Measurements from ENCODE around the gene ACBD5.
"Not testable (repeated sequence)": the region's sequence is repeated elsewhere in the genome, so short reads cannot be mapped to it uniquely, and the experiment has no call there.

The ACBD5 gene

GRCh38 chr10:27169849-27170248, 70.7 kb downstream of the ACBD5 start:
- Histone ChIP-seq H3K9me3 (ENCODE audit: control insufficient read depth, insufficient read depth, low read length) (no peaks in the 10 kb centered on the region), H3K4me1 (ENCODE audit: control insufficient read depth, insufficient read depth, low read length) (no peaks in the 10 kb centered on the region), H3K4me3 (ENCODE audit: low read depth, low read length) (no peak overlapping the region), H3K36me3 (ENCODE audit: control insufficient read depth, insufficient read depth, low read length) (peaks cover 37% of the 10 kb centered on the region), H3K9ac (ENCODE audit: low read depth, low read length) (no peak overlapping the region), H3K27me3 (ENCODE audit: control insufficient read depth, insufficient read depth, low read length) (no peaks in the 10 kb centered on the region)

- Histone ChIP-seq H3K9me3 (ENCODE audit: control insufficient read depth, insufficient read depth, low read length) (no peaks in the 10 kb centered on the region), H3K27me3 (ENCODE audit: control insufficient read depth, insufficient read depth, low read length) (no peaks in the 10 kb centered on the region), H3K4me1 (ENCODE audit: control insufficient read depth, insufficient read depth, low read length) (peaks cover 6% of the 10 kb centered on the region), H3K4me3 (ENCODE audit: low read depth, low read length) (no peak overlapping the region), H3K36me3 (ENCODE audit: control insufficient read depth, insufficient read depth, low read length) (peaks cover 21% of the 10 kb centered on the region), H3K9ac (ENCODE audit: low read depth, low read length) (no peak overlapping the region)
These were observed 82.2 kb downstream of the ACBD5 start for GRCh38 chr10:27158421-27158820.

- Histone ChIP-seq H3K27me3 (ENCODE audit: control insufficient read depth, insufficient read depth, low read length) (no peaks in the 10 kb centered on the region), H3K9ac (ENCODE audit: low read depth, low read length) (peak overlapping the region; percentile 56), H3K9me3 (ENCODE audit: control insufficient read depth, insufficient read depth, low read length) (no peaks in the 10 kb centered on the region), H3K4me3 (ENCODE audit: low read depth, low read length) (peak overlapping the region; percentile 39), H3K36me3 (ENCODE audit: control insufficient read depth, insufficient read depth, low read length) (peaks cover 18% of the 10 kb centered on the region), H3K4me1 (ENCODE audit: control insufficient read depth, insufficient read depth, low read length) (peaks cover 8% of the 10 kb centered on the region)
These were observed 83.4 kb downstream of the ACBD5 start for GRCh38 chr10:27157150-27157549.

- Histone ChIP-seq H3K36me3 (ENCODE audit: control insufficient read depth, insufficient read depth, low read length) (peaks cover 16% of the 10 kb centered on the region), H3K4me3 (ENCODE audit: low read depth, low read length) (peak overlapping the region; percentile 97)
- H3K4me1 ChIP-seq (ENCODE audit: control insufficient read depth, insufficient read depth, low read length); H3K9me3 ChIP-seq (ENCODE audit: control insufficient read depth, insufficient read depth, low read length); H3K9ac ChIP-seq (ENCODE audit: low read depth, low read length); H3K27me3 ChIP-seq (ENCODE audit: control insufficient read depth, insufficient read depth, low read length): not testable (repeated sequence)
These were observed 84.0 kb downstream of the ACBD5 start for GRCh38 chr10:27156566-27156965.

GRCh38 chr10:27155066-27155754, 85.4 kb downstream of the ACBD5 start, which contains the start of gene MASTL:
TSS of gene MASTL (plus strand) at chr10:27155352. CDS start at chr10:27155427, 75 bp downstream.
- H3K9ac ChIP-seq (ENCODE audit: low read depth, low read length) = peak within 1 kb of the TSS; percentile 96
- H3K36me3 ChIP-seq (ENCODE audit: control insufficient read depth, insufficient read depth, low read length) = peaks cover 12% of the 10 kb centered on the region
- no peaks in the 10 kb centered on the region for H3K9me3 ChIP-seq (ENCODE audit: control insufficient read depth, insufficient read depth, low read length)
- H3K27me3 ChIP-seq (ENCODE audit: control insufficient read depth, insufficient read depth, low read length) = no peaks in the 10 kb centered on the region
- peaks cover 13% of the 10 kb centered on the region for H3K4me1 ChIP-seq (ENCODE audit: control insufficient read depth, insufficient read depth, low read length)
- peak within 1 kb of the TSS; percentile 97 for H3K4me3 ChIP-seq (ENCODE audit: low read depth, low read length)

GRCh38 chr10:27153845-27154193, 86.8 kb downstream of the ACBD5 start:
- H3K4me1 ChIP-seq (ENCODE audit: control insufficient read depth, insufficient read depth, low read length) = peaks cover 13% of the 10 kb centered on the region
- peak overlapping the region; percentile 96 for H3K9ac ChIP-seq (ENCODE audit: low read depth, low read length)
- H3K9me3 ChIP-seq (ENCODE audit: control insufficient read depth, insufficient read depth, low read length) = no peaks in the 10 kb centered on the region
- H3K4me3 ChIP-seq (ENCODE audit: low read depth, low read length) = peak overlapping the region; percentile 97
- peaks cover 9% of the 10 kb centered on the region for H3K36me3 ChIP-seq (ENCODE audit: control insufficient read depth, insufficient read depth, low read length)
- no peaks in the 10 kb centered on the region for H3K27me3 ChIP-seq (ENCODE audit: control insufficient read depth, insufficient read depth, low read length)

- peak overlapping the region; percentile 96 for H3K9ac ChIP-seq (ENCODE audit: low read depth, low read length)
- peaks cover 13% of the 10 kb centered on the region for H3K4me1 ChIP-seq (ENCODE audit: control insufficient read depth, insufficient read depth, low read length)
- peaks cover 4% of the 10 kb centered on the region for H3K36me3 ChIP-seq (ENCODE audit: control insufficient read depth, insufficient read depth, low read length)
- H3K4me3 ChIP-seq (ENCODE audit: low read depth, low read length) = peak overlapping the region; percentile 97
- no peaks in the 10 kb centered on the region for H3K27me3 ChIP-seq (ENCODE audit: control insufficient read depth, insufficient read depth, low read length)
- no peaks in the 10 kb centered on the region for H3K9me3 ChIP-seq (ENCODE audit: control insufficient read depth, insufficient read depth, low read length)
These were observed 87.3 kb downstream of the ACBD5 start for GRCh38 chr10:27153329-27153728.

GRCh38 chr10:27152687-27153086, 87.9 kb downstream of the ACBD5 start:
- Histone ChIP-seq H3K4me1 (ENCODE audit: control insufficient read depth, insufficient read depth, low read length) (peaks cover 13% of the 10 kb centered on the region), H3K36me3 (ENCODE audit: control insufficient read depth, insufficient read depth, low read length) (peaks cover 2% of the 10 kb centered on the region), H3K4me3 (ENCODE audit: low read depth, low read length) (peak overlapping the region; percentile 97), H3K9ac (ENCODE audit: low read depth, low read length) (no peak overlapping the region), H3K9me3 (ENCODE audit: control insufficient read depth, insufficient read depth, low read length) (no peaks in the 10 kb centered on the region), H3K27me3 (ENCODE audit: control insufficient read depth, insufficient read depth, low read length) (no peaks in the 10 kb centered on the region)

- Histone ChIP-seq H3K4me1 (ENCODE audit: control insufficient read depth, insufficient read depth, low read length) (peaks cover 8% of the 10 kb centered on the region), H3K36me3 (ENCODE audit: control insufficient read depth, insufficient read depth, low read length) (peaks cover 15% of the 10 kb centered on the region), H3K27me3 (ENCODE audit: control insufficient read depth, insufficient read depth, low read length) (no peaks in the 10 kb centered on the region), H3K9me3 (ENCODE audit: control insufficient read depth, insufficient read depth, low read length) (no peaks in the 10 kb centered on the region), H3K9ac (ENCODE audit: low read depth, low read length) (no peak overlapping the region), H3K4me3 (ENCODE audit: low read depth, low read length) (no peak overlapping the region)
These were observed 90.3 kb downstream of the ACBD5 start for GRCh38 chr10:27150261-27150660.

- H3K27me3 ChIP-seq (ENCODE audit: control insufficient read depth, insufficient read depth, low read length) = no peaks in the 10 kb centered on the region
- H3K9me3 ChIP-seq (ENCODE audit: control insufficient read depth, insufficient read depth, low read length) = no peaks in the 10 kb centered on the region
- no peak overlapping the region for H3K9ac ChIP-seq (ENCODE audit: low read depth, low read length)
- peaks cover 5% of the 10 kb centered on the region for H3K4me1 ChIP-seq (ENCODE audit: control insufficient read depth, insufficient read depth, low read length)
- peaks cover 15% of the 10 kb centered on the region for H3K36me3 ChIP-seq (ENCODE audit: control insufficient read depth, insufficient read depth, low read length)
- no peak overlapping the region for H3K4me3 ChIP-seq (ENCODE audit: low read depth, low read length)
These were observed 92.9 kb downstream of the ACBD5 start for GRCh38 chr10:27147701-27148100.

- Histone ChIP-seq H3K27me3 (ENCODE audit: control insufficient read depth, insufficient read depth, low read length) (no peaks in the 10 kb centered on the region), H3K4me3 (ENCODE audit: low read depth, low read length) (no peak overlapping the region), H3K9me3 (ENCODE audit: control insufficient read depth, insufficient read depth, low read length) (no peaks in the 10 kb centered on the region), H3K9ac (ENCODE audit: low read depth, low read length) (no peak overlapping the region), H3K4me1 (ENCODE audit: control insufficient read depth, insufficient read depth, low read length) (peaks cover 5% of the 10 kb centered on the region), H3K36me3 (ENCODE audit: control insufficient read depth, insufficient read depth, low read length) (peaks cover 19% of the 10 kb centered on the region)
These were observed 94.7 kb downstream of the ACBD5 start for GRCh38 chr10:27145937-27146336.
